IPS-NIHi11 (cell line): ENCODE results near the gene AMH.
A peak's percentile ranks its signal among the peaks of the same experiment; 100 is the strongest.
"Not testable (repeated sequence)": the region's sequence is repeated elsewhere in the genome, so short reads cannot be mapped to it uniquely, and the experiment has no call there.

Experiments used
- DNase-seq: peaks from one replicate; pipeline ENCODE4 v3.0.0; 2012; ENCODE audit warnings: mixed read lengths, low spot score

Gene AMH

GRCh38 chr19:2249010-2249866, at the start of gene AMH:
Gene AMH (plus strand): TSS chr19:2249323. CDS start chr19:2249333, 10 bp downstream.
- no peak for DNase-seq

GRCh38 chr19:2199861-2200623, 49.1 kb upstream of the AMH start:
- no peak for DNase-seq

- DNase-seq = not testable (repeated sequence)
Measured at GRCh38 chr19:2200624-2201294, 48.4 kb upstream of the AMH start.

- no peak for DNase-seq
Measured at GRCh38 chr19:2201473-2202148, 47.5 kb upstream of the AMH start.

- DNase-seq = no peak
Measured at GRCh38 chr19:2202366-2202765, 46.8 kb upstream of the AMH start.

GRCh38 chr19:2207008-2207407, 42.1 kb upstream of the AMH start:
- DNase-seq = no peak

- DNase-seq = peak; percentile 85
Measured at GRCh38 chr19:2207991-2208860, 40.9 kb upstream of the AMH start.

GRCh38 chr19:2208975-2209374, 40.1 kb upstream of the AMH start:
- DNase-seq = no peak

GRCh38 chr19:2209408-2209807, 39.7 kb upstream of the AMH start:
- DNase-seq = no peak

- no peak for DNase-seq
Measured at GRCh38 chr19:2210206-2210605, 38.9 kb upstream of the AMH start.

GRCh38 chr19:2210987-2211740, 38.0 kb upstream of the AMH start:
- no peak for DNase-seq

- no peak for DNase-seq
Measured at GRCh38 chr19:2212861-2213711, 36.0 kb upstream of the AMH start.

- no peak for DNase-seq
Measured at GRCh38 chr19:2213799-2214198, 35.3 kb upstream of the AMH start.

GRCh38 chr19:2214251-2214650, 34.9 kb upstream of the AMH start:
- no peak for DNase-seq

GRCh38 chr19:2215281-2215751, 33.8 kb upstream of the AMH start:
- no peak for DNase-seq

- no peak for DNase-seq
Measured at GRCh38 chr19:2216361-2217225, 32.5 kb upstream of the AMH start.

- no peak for DNase-seq
Measured at GRCh38 chr19:2217591-2217990, 31.5 kb upstream of the AMH start.

GRCh38 chr19:2219726-2220125, 29.4 kb upstream of the AMH start:
- no peak for DNase-seq
